ENCODE measurements around the gene KRTAP9-3. TPM values are rescaled to one million over a fixed set of nuclear protein-coding genes. Genes with fewer than 3 reads are reported as not detected.
"Not testable (repeated sequence)": the region's sequence is repeated elsewhere in the genome, so short reads cannot be mapped to it uniquely, and the experiment has no call there.

KRTAP9-3 gene
- total RNA-seq, result not detected in 2 replicates
- long read RNA-seq, result 0 reads

- not testable (repeated sequence) for DNase-seq (ENCODE audit: low spot score, unreplicated experiment); H3K4me1 Mint-ChIP-seq (ENCODE audit: low read depth); H3K36me3 Mint-ChIP-seq (ENCODE audit: insufficient read depth); H3K4me3 Mint-ChIP-seq (ENCODE audit: low read depth); H3K27ac Mint-ChIP-seq; H3K9me3 Mint-ChIP-seq (ENCODE audit: low read depth)
- peaks cover 58% of the 10 kb centered on the region for H3K27me3 Mint-ChIP-seq
Observed at GRCh38 chr17:41232399-41233105, at the start of gene KRTAP9-3. TSS of gene KRTAP9-3 (plus strand) at chr17:41232449. CDS start at chr17:41232502, 53 bp downstream.

GRCh38 chr17:41184480-41184961 lies 47.7 kb upstream of the KRTAP9-3 start, which contains the start of gene KRTAP4-1:
TSS of gene KRTAP4-1 (minus strand) at chr17:41184911. CDS start at chr17:41184854, 57 bp downstream.
- Mint-ChIP-seq H3K4me1 (ENCODE audit: low read depth) (peaks cover 6% of the 10 kb centered on the region), H3K27ac (no peak within 1 kb of the TSS), H3K4me3 (ENCODE audit: low read depth) (no peak within 1 kb of the TSS), H3K9me3 (ENCODE audit: low read depth) (no peaks in the 10 kb centered on the region), H3K27me3 (peaks cover 19% of the 10 kb centered on the region), H3K36me3 (ENCODE audit: insufficient read depth) (no peaks in the 10 kb centered on the region)
- TF ChIP-seq CTCF (IDR thresholded peaks at IDR 0.05; ENCODE audit: unreplicated experiment), result no peak
- DNase-seq (ENCODE audit: low spot score, unreplicated experiment), result no peak

- no peaks in the 10 kb centered on the region for H3K36me3 Mint-ChIP-seq (ENCODE audit: insufficient read depth)
Observed at GRCh38 chr17:41185001-41185400, 47.2 kb upstream of the KRTAP9-3 start.

GRCh38 chr17:41186872-41187271 lies 45.4 kb upstream of the KRTAP9-3 start:
- H3K27me3 Mint-ChIP-seq, result peaks cover 33% of the 10 kb centered on the region
- DNase-seq (ENCODE audit: low spot score, unreplicated experiment), result no peak
- no peak overlapping the region for H3K4me3 Mint-ChIP-seq (ENCODE audit: low read depth)
- H3K4me1 Mint-ChIP-seq (ENCODE audit: low read depth), result peaks cover 6% of the 10 kb centered on the region
- no peaks in the 10 kb centered on the region for H3K36me3 Mint-ChIP-seq (ENCODE audit: insufficient read depth)
- TF ChIP-seq CTCF (IDR thresholded peaks at IDR 0.05; ENCODE audit: unreplicated experiment), result no peak
- H3K27ac Mint-ChIP-seq, result no peak overlapping the region
- no peaks in the 10 kb centered on the region for H3K9me3 Mint-ChIP-seq (ENCODE audit: low read depth)

More at GRCh38 chr17:41185001-41185400, 47.2 kb upstream of the KRTAP9-3 start:
- H3K27me3 Mint-ChIP-seq, result peaks cover 18% of the 10 kb centered on the region
- TF ChIP-seq CTCF (IDR thresholded peaks at IDR 0.05; ENCODE audit: unreplicated experiment), result no peak
- no peak overlapping the region for H3K4me3 Mint-ChIP-seq (ENCODE audit: low read depth)
- H3K27ac Mint-ChIP-seq, result no peak overlapping the region
- peaks cover 6% of the 10 kb centered on the region for H3K4me1 Mint-ChIP-seq (ENCODE audit: low read depth)
- no peak for DNase-seq (ENCODE audit: low spot score, unreplicated experiment)
- no peaks in the 10 kb centered on the region for H3K9me3 Mint-ChIP-seq (ENCODE audit: low read depth)

GRCh38 chr17:41189837-41190318 lies 42.4 kb upstream of the KRTAP9-3 start, which contains the start of gene KRTAP9-1:
TSS of gene KRTAP9-1 (plus strand) at chr17:41189887. CDS start at chr17:41189887, 0 bp downstream.
- H3K27me3 Mint-ChIP-seq, result peaks cover 22% of the 10 kb centered on the region
- H3K27ac Mint-ChIP-seq; H3K4me1 Mint-ChIP-seq (ENCODE audit: low read depth); H3K36me3 Mint-ChIP-seq (ENCODE audit: insufficient read depth); H3K9me3 Mint-ChIP-seq (ENCODE audit: low read depth); DNase-seq (ENCODE audit: low spot score, unreplicated experiment); H3K4me3 Mint-ChIP-seq (ENCODE audit: low read depth): not testable (repeated sequence)

GRCh38 chr17:41190328-41190727 lies 41.9 kb upstream of the KRTAP9-3 start:
- no peaks in the 10 kb centered on the region for H3K4me1 Mint-ChIP-seq (ENCODE audit: low read depth)
- no peak for TF ChIP-seq CTCF (IDR thresholded peaks at IDR 0.05; ENCODE audit: unreplicated experiment)
- H3K9me3 Mint-ChIP-seq (ENCODE audit: low read depth), result peaks cover 6% of the 10 kb centered on the region
- H3K36me3 Mint-ChIP-seq (ENCODE audit: insufficient read depth), result no peaks in the 10 kb centered on the region
- no peak for DNase-seq (ENCODE audit: low spot score, unreplicated experiment)
- no peak overlapping the region for H3K27ac Mint-ChIP-seq
- no peak overlapping the region for H3K4me3 Mint-ChIP-seq (ENCODE audit: low read depth)
- H3K27me3 Mint-ChIP-seq, result peaks cover 22% of the 10 kb centered on the region

Measured in progenitor cell of endocrine pancreas (in vitro differentiated cells).